Measurements from ENCODE around the gene SCAMP5.

- TF ChIP-seq CTCF (IDR thresholded peaks at IDR 0.05) (no peak), POLR2A (IDR thresholded peaks at IDR 0.05) (no peak), EP300 (IDR thresholded peaks at IDR 0.05; ENCODE audit: low read depth) (no peak)
Observed at GRCh38 chr15:75061272-75061671, 65.9 kb downstream of the SCAMP5 start.
